Endothelial cell of umbilical vein (primary cell): ENCODE measurements around the gene PLA2G6. TPM values are rescaled to one million over a fixed set of nuclear protein-coding genes. Genes with fewer than 3 reads are reported as not detected.

Experiments used
- BruUV-seq: library from RNA; stranded (reverse); fragments of 400-500 nt; replicated peaks from 2 replicates; lab custom pipeline; 2021; lab: Mats Ljungman, UMichigan
- CTCF ChIA-PET: fragments of 300-600, 350-600 bp; sonication (Branson Sonifier 250); formaldehyde crosslinking; loops from one replicate; lab custom pipeline; 2021; ENCODE audit warnings: antibody characterized with exemption, inconsistent platforms; lab: Charles Lee
- POLR2A ChIA-PET: fragments of 300-600, 350-600 bp; sonication (Branson Sonifier 250); formaldehyde crosslinking; loops from one replicate; lab custom pipeline; 2021; ENCODE audit warnings: antibody characterized with exemption, inconsistent platforms; lab: Charles Lee
- DNase-seq: peaks from one replicate; pipeline ENCODE4 v3.0.0-alpha.2; 2011; ENCODE audit warnings: low read depth, low spot score
- FAIRE-seq: peaks from 2 replicates; lab custom pipeline; 2011; peaks lifted over from hg19 to GRCh38; lab: Jason Lieb, UNC
- H2AFZ ChIP-seq: 2 replicates; pipeline ENCODE4 v1.6.0; 2012; ENCODE audit warnings: low read depth, low read length, control low read depth, inconsistent platforms
- H3K27ac ChIP-seq: 2 replicates; pipeline ENCODE4 v1.5.1; 2011; ENCODE audit warnings: low read depth, mild to moderate bottlenecking, control low read depth, low read length, moderate library complexity; ENCODE audit not compliant: insufficient read depth
- H3K27me3 ChIP-seq, 2 experiments: 2 replicates each; pipeline versions ENCODE4 v1.6.0 to v1.6.1; 2011; ENCODE audit warnings: low read length in 2 of 2, mixed read lengths in 1 of 2; ENCODE audit not compliant: control insufficient read depth in 2 of 2, insufficient read depth in 2 of 2
- H3K36me3 ChIP-seq, 2 experiments: 2 replicates in 1 of 2; 3 replicates in 1 of 2; pipeline ENCODE4 v1.5.1; 2011; ENCODE audit warnings: low read length in 2 of 2, mild to moderate bottlenecking in 1 of 2, moderate library complexity in 1 of 2; ENCODE audit not compliant: control insufficient read depth in 2 of 2, insufficient read depth in 2 of 2; ENCODE audit errors: extremely low read depth in 1 of 2
- H3K4me1 ChIP-seq: 3 replicates; pipeline ENCODE4 v1.5.1; 2011; ENCODE audit warnings: mild to moderate bottlenecking, low read length; ENCODE audit not compliant: control insufficient read depth, insufficient read depth; ENCODE audit errors: extremely low read depth
- H3K4me2 ChIP-seq: 2 replicates; pipeline ENCODE4 v1.6.1; 2011; ENCODE audit warnings: low read length, control low read depth, mixed read lengths; ENCODE audit not compliant: insufficient read depth
- H3K4me3 ChIP-seq, 3 experiments: fragments of 200-600 bp in 1 of 3; sonication (generic), shearing (Covaris generic) in 1 of 3; replicated peaks in 1 of 3; 2 replicates each; pipeline ENCODE4 v1.5.1; 2011 to 2016; ENCODE audit warnings: control low read depth in 3 of 3, low read length in 3 of 3, mild to moderate bottlenecking in 2 of 3, inconsistent platforms in 1 of 3, low read depth in 1 of 3, moderate library complexity in 1 of 3; ENCODE audit not compliant: insufficient read depth in 1 of 3
- H3K79me2 ChIP-seq: 2 replicates; pipeline ENCODE4 v1.6.0; 2012; ENCODE audit warnings: low read length, inconsistent platforms; ENCODE audit not compliant: control insufficient read depth, insufficient read depth
- H3K9ac ChIP-seq: replicated peaks from 2 replicates; pipeline ENCODE3; 2011; ENCODE audit warnings: low read length, control low read depth; ENCODE audit not compliant: insufficient read depth; ENCODE audit errors: extremely low read depth
- H3K9me1 ChIP-seq: replicated peaks from 3 replicates; pipeline ENCODE4 v1.6.0; 2011; ENCODE audit warnings: mild to moderate bottlenecking, low read length; ENCODE audit not compliant: control insufficient read depth, insufficient read depth; ENCODE audit errors: extremely low read depth
- H3K9me3 ChIP-seq: replicated peaks from 2 replicates; pipeline ENCODE4 v1.5.1; 2012; ENCODE audit warnings: low read length, inconsistent platforms; ENCODE audit not compliant: control insufficient read depth, insufficient read depth
- H4K20me1 ChIP-seq: replicated peaks from 2 replicates; pipeline ENCODE3; 2011; ENCODE audit warnings: mild to moderate bottlenecking, low read length; ENCODE audit not compliant: control insufficient read depth, insufficient read depth; ENCODE audit errors: extremely low read depth
- EZH2 ChIP-seq: IDR thresholded peaks from 2 replicates; pipeline ENCODE4 v1.6.1; 2012; ENCODE audit warnings: borderline replicate concordance, low read depth, mild to moderate bottlenecking, moderate library complexity, low read length, inconsistent platforms; ENCODE audit not compliant: severe bottlenecking
- FOS ChIP-seq: IDR thresholded peaks from 2 replicates; pipeline ENCODE4 v1.6.1; 2011; ENCODE audit warnings: mild to moderate bottlenecking, low read length, moderate library complexity, borderline replicate concordance; ENCODE audit not compliant: insufficient read depth
- GATA2 ChIP-seq: IDR thresholded peaks from 2 replicates; pipeline ENCODE4 v1.7.0; 2011; ENCODE audit warnings: low read depth, mild to moderate bottlenecking, moderate library complexity, mixed read lengths, low read length; ENCODE audit not compliant: insufficient read length, insufficient read depth
- JUN ChIP-seq: IDR thresholded peaks from 2 replicates; pipeline ENCODE4 v1.6.1; 2011; ENCODE audit warnings: borderline replicate concordance, low read depth; ENCODE audit not compliant: insufficient read length, insufficient read depth
- MYC ChIP-seq: IDR thresholded peaks from one replicate; pipeline ENCODE4 v1.6.1; 2011; ENCODE audit warnings: mild to moderate bottlenecking, low read depth, low read length
- POLR2AphosphoS5 ChIP-seq: IDR thresholded peaks from 2 replicates; pipeline ENCODE4 v1.6.1; 2012; ENCODE audit warnings: low read depth, mild to moderate bottlenecking, control low read depth, low read length, moderate library complexity; ENCODE audit not compliant: insufficient read depth
- dilution Hi-C: fragments of 300-500 bp; cut with MboI; formaldehyde crosslinking; loops from one replicate; pipeline ENCODE4 v1.15.0; 2019; ENCODE audit warnings: low sequenced_read_pairs; ENCODE audit not compliant: extremely low pct_ligation_motif_present
- intact Hi-C: fragments of 100-400 bp; cut with micrococcal nuclease; formaldehyde crosslinking; loops from one replicate; pipeline ENCODE4 v1.10.0; 2022
- polyA plus RNA-seq, 4 experiments: library from polyadenylated mRNA; depleted of rRNA in 3 of 4; stranded (reverse) in 3 of 4; unstranded in 1 of 4; fragments of >200 nt; gene quantifications; 2 replicates each; pipeline versions ENCODE4 v1.2.1 to v1.2.3, GENCODE V29; 2011 to 2012; ENCODE audit warnings: missing spikeins in 1 of 4
- total RNA-seq: library from RNA; stranded (reverse); gene quantifications from 2 replicates; pipeline ENCODE4 v1.2.3, GENCODE V29; 2021
- TF ChIP-seq, protein P1 (sequence below), 2 donors: IDR thresholded peaks; 1 replicate in 1 of 2; 2 replicates in 1 of 2; pipeline ENCODE4 v1.5.1; 2011; ENCODE audit warnings: low read length in 2 of 2, mild to moderate bottlenecking in 2 of 2, moderate library complexity in 2 of 2, control low read depth in 1 of 2, inconsistent platforms in 1 of 2, low read depth in 1 of 2; ENCODE audit not compliant: insufficient read depth in 1 of 2; ENCODE audit errors: extremely low read depth in 1 of 2
- TF ChIP-seq, protein P2 (sequence below): IDR thresholded peaks from 2 replicates; pipeline ENCODE4 v1.6.1; 2011; ENCODE audit not compliant: insufficient read depth, insufficient read length

Gene PLA2G6
- total and polyA plus RNA-seq, 2 donors (not counting 3 experiments of a cell fraction or from before 2014, with no cell fraction given), result 6.6 to 10.3 TPM

DNA sequence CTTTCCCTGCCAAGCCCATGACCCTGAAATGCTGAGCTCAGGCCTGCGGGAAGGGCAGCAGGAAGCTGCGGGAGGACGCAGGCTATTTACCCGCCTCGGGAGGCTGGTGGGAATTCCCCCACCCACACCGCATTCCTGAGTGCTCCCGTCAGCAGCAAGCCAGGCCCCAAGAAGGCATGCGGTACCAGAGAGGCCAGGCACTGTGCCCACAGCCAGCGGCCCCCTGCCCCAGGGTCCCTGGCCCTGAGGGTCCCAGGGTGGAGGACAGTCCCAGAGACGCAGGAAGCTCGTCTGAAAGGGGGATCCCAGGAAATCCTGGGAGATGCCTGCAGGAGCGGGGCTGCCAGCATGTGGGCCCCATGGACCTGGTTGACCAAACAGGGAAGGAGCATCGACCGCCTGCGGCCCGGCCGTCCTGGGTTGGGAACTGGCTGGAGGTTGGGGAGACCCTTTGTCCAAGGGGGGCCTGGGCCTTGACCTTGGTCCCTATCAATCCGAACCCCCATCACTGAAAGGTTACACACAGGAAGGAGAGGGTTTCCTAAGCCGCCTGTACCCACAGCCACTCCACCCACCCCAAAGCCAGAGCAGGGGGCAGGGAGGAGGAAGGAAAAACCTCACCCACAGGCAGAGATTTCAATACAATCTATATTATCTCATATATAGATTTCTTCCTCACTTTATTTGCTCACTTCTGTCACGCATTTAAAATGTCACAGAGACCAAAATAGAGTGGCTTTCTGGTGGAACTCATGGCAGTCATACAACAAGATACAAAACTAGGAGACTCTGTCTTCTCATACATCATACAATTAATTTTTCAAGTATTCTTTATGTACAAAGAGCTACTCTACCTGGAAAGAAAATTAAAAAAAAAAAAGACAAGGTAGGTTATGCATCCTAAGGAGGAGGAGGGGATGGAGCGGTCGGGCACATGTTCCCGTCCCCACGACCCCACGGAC, 37.3 kb upstream of the PLA2G6 start:
- ChIA-PET CTCF (interaction anchor here (0.6 to 5.6 kb wide), 12 partner anchors 11 to 167 kb away, joined by 3 to 44 read pairs (median 4); partner anchors contain the start of gene MAFF), POLR2A (interaction anchor here (0.8 to 1.5 kb wide), 4 partner anchors 9 to 17 kb away, joined by 3 to 4 read pairs (median 3); partner anchors contain the start of gene MAFF)
- Histone ChIP-seq H3K4me1 (peaks cover 43% of the 10 kb centered on the region), H2AFZ (no peak overlapping the region), H3K27ac (peak overlapping the region; percentile 98), H3K27me3 (no peaks in the 10 kb centered on the region), H3K9me1 (no peaks in the 10 kb centered on the region), H3K4me3 (no peak overlapping the region), H3K79me2 (peaks cover 6% of the 10 kb centered on the region), H3K9ac (peak overlapping the region; percentile 78), H3K36me3 (peaks cover 10 to 25% of the 10 kb centered on the region in 2 experiments), H3K4me2 (peak overlapping the region; percentile 3), H3K9me3 (no peaks in the 10 kb centered on the region), H4K20me1 (no peaks in the 10 kb centered on the region)
- DNase-seq (peak; percentile 94), FAIRE-seq (peak; percentile 94)
- dilution Hi-C loops (no loop called here), intact Hi-C loops (loop anchor here (1.0 to 5.0 kb wide), 3 partner anchors 9 to 98 kb away; partner anchors contain the start of gene CSNK1E)
- peak; percentile 37 for TF ChIP-seq GATA2
- TF ChIP-seq, protein P1, sequence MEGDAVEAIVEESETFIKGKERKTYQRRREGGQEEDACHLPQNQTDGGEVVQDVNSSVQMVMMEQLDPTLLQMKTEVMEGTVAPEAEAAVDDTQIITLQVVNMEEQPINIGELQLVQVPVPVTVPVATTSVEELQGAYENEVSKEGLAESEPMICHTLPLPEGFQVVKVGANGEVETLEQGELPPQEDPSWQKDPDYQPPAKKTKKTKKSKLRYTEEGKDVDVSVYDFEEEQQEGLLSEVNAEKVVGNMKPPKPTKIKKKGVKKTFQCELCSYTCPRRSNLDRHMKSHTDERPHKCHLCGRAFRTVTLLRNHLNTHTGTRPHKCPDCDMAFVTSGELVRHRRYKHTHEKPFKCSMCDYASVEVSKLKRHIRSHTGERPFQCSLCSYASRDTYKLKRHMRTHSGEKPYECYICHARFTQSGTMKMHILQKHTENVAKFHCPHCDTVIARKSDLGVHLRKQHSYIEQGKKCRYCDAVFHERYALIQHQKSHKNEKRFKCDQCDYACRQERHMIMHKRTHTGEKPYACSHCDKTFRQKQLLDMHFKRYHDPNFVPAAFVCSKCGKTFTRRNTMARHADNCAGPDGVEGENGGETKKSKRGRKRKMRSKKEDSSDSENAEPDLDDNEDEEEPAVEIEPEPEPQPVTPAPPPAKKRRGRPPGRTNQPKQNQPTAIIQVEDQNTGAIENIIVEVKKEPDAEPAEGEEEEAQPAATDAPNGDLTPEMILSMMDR (IDR thresholded peaks at IDR 0.05; ENCODE audit: extremely low read depth in 1 of 2, insufficient read depth in 1 of 2, low read depth in 1 of 2, low read length in 2 of 2), result no peak
- peak; percentile 46 for TF ChIP-seq JUN
- TF ChIP-seq, protein P2, sequence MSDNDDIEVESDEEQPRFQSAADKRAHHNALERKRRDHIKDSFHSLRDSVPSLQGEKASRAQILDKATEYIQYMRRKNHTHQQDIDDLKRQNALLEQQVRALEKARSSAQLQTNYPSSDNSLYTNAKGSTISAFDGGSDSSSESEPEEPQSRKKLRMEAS, result peak; percentile 56
- TF ChIP-seq POLR2AphosphoS5, result peak; percentile 71
- no peak for TF ChIP-seq EZH2
- peak; percentile 62 for TF ChIP-seq FOS
- TF ChIP-seq MYC, result peak; percentile 64
- BruUV-seq, result TSS peak; percentile 28
